ENCODE measurements around the gene WNT7B. TPM values are rescaled to one million over a fixed set of nuclear protein-coding genes. Genes with fewer than 3 reads are reported as not detected.

WNT7B gene
- polyA plus RNA-seq (2013, experiment 1 of 2) = 8.6 TPM
- polyA plus RNA-seq (2013, experiment 2 of 2) = 8.5 TPM

GRCh38 chr22:45977003-45977411, at the start of gene WNT7B:
Gene WNT7B (minus strand): TSS chr22:45977162. CDS start chr22:45976754, 408 bp downstream.
- Histone ChIP-seq H3K36me3 (replicated peaks in 1 of 2; ENCODE audit: control insufficient read depth in 2 of 2, insufficient read depth in 2 of 2, low read length in 2 of 2) (peaks cover 0 to 5% of the 10 kb centered on the region in 2 donors), H2AK5ac (ENCODE audit: low read depth, low read length) (peak within 1 kb of the TSS; percentile 60), H2AFZ (ENCODE audit: low read length) (peak within 1 kb of the TSS; percentile 100), H3K14ac (ENCODE audit: low read length) (peak within 1 kb of the TSS; percentile 77), H3K4me3 (ENCODE audit: low read length in 2 of 2) (peak within 1 kb of the TSS; percentile 37 to 84), H2BK120ac (ENCODE audit: low read depth, low read length) (peak within 1 kb of the TSS; percentile 93), H3K27me3 (ENCODE audit: control insufficient read depth in 3 of 3, insufficient read depth in 3 of 3, low read depth in 1 of 3, low read length in 3 of 3) (peaks cover 33 to 79% (median 60%) of the 10 kb centered on the region in 3 experiments), H3K9ac (ENCODE audit: low read depth, low read length, poor library complexity) (peak within 1 kb of the TSS; percentile 50), H2BK5ac (ENCODE audit: low read length) (peak within 1 kb of the TSS; percentile 70), H4K91ac (ENCODE audit: low read depth, low read length, poor library complexity) (no peak within 1 kb of the TSS), H3K18ac (ENCODE audit: low read length) (peak within 1 kb of the TSS; percentile 92), H2BK12ac (ENCODE audit: low read length) (peak within 1 kb of the TSS; percentile 86), H3K79me1 (ENCODE audit: low read depth, low read length) (peaks cover 2% of the 10 kb centered on the region), H3K4ac (ENCODE audit: low read length) (no peak within 1 kb of the TSS), H3K27ac (replicated peaks; ENCODE audit: low read length) (no peak within 1 kb of the TSS), H3K4me1 (ENCODE audit: control insufficient read depth in 2 of 2, insufficient read depth in 1 of 2, low read depth in 1 of 2, low read length in 2 of 2) (peaks cover 18 to 28% of the 10 kb centered on the region in 2 donors), H3K4me2 (ENCODE audit: insufficient read depth, low read length, poor library complexity, severe bottlenecking) (peak within 1 kb of the TSS; percentile 99), H3K9me3 (replicated peaks in 1 of 2; ENCODE audit: control insufficient read depth in 2 of 2, insufficient read depth in 1 of 2, low read depth in 1 of 2, low read length in 2 of 2) (peaks cover 7 to 30% of the 10 kb centered on the region in 2 donors), H3K23ac (ENCODE audit: low read depth, low read length, poor library complexity) (peak within 1 kb of the TSS; percentile 86), H2BK15ac (ENCODE audit: low read length) (peak within 1 kb of the TSS; percentile 79), H4K8ac (ENCODE audit: low read depth, low read length) (no peak within 1 kb of the TSS)
- DNase-seq (ENCODE audit: low spot score) = no peak
- WGBS, 2 donors (ENCODE audit: extremely low coverage in 2 of 2, insufficient read length in 2 of 2, insufficient replicate concordance in 1 of 2) = no CpG with 5 or more reads among the region's 49 CpGs

DNA sequence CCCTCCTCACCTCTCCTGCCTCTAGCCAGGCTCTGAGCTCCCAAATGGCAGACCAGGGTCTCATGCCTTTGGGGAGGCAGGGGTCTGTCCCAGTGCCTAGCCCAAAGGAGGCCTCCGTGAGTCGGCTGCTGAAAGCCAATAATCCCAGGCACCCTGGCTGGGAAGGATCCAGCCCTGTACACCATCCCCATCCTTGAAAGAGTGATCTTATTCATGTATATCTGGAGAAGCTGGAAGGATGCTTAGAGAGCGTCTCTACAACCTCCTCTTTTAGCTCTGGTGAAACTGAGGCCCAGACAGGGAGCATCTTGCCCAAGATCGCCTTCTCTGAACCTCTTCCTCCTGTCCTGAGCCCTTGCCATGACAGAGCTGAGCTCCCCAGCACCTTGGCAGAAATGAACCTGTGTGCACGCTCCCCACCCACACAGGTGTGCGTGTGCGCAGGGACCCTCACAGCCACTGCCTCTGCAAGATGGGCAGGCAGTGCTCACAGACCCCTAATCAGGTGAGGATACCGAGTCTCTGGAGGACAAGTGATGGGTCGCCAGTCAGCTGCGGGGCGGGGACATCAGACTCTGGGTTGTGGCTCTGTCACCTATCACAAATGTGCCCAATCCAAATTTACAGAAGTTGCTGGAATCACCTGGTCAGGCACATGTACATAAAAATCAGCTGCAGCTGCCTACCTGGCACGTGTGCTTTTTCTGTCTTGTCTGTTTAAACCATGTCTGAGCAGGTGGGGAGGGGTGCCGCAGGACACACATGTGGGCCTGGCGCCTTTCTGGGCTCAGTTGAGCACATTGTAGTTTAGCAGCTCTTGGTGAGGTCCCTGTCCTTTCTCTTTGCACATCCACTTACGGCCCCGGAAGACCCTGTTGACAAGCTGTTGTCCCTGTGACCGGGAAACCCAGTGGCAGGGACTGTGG, 49.3 kb upstream of the WNT7B start:
- Histone ChIP-seq H2AK5ac (ENCODE audit: low read depth, low read length) (no peak overlapping the region), H3K36me3 (replicated peaks in 1 of 2; ENCODE audit: control insufficient read depth in 2 of 2, insufficient read depth in 2 of 2, low read length in 2 of 2) (peaks cover 0 to 2% of the 10 kb centered on the region in 2 donors), H4K91ac (ENCODE audit: low read depth, low read length, poor library complexity) (no peak overlapping the region), H3K23ac (ENCODE audit: low read depth, low read length, poor library complexity) (no peak overlapping the region), H3K14ac (ENCODE audit: low read length) (no peak overlapping the region), H2AFZ (ENCODE audit: low read length) (no peak overlapping the region), H3K4me2 (ENCODE audit: insufficient read depth, low read length, poor library complexity, severe bottlenecking) (no peak overlapping the region), H3K79me1 (ENCODE audit: low read depth, low read length) (no peaks in the 10 kb centered on the region), H3K27ac (replicated peaks; ENCODE audit: low read length) (no peak overlapping the region), H3K9ac (ENCODE audit: low read depth, low read length, poor library complexity) (no peak overlapping the region), H3K4ac (ENCODE audit: low read length) (no peak overlapping the region), H2BK12ac (ENCODE audit: low read length) (no peak overlapping the region), H3K4me3 (ENCODE audit: low read length in 2 of 2) (peak overlapping the region in 1 of 2 donors; percentile 15), H2BK120ac (ENCODE audit: low read depth, low read length) (no peak overlapping the region), H3K18ac (ENCODE audit: low read length) (no peak overlapping the region), H3K4me1 (ENCODE audit: control insufficient read depth in 2 of 2, insufficient read depth in 1 of 2, low read depth in 1 of 2, low read length in 2 of 2) (no peaks in the 10 kb centered on the region), H2BK5ac (ENCODE audit: low read length) (no peak overlapping the region), H4K8ac (ENCODE audit: low read depth, low read length) (no peak overlapping the region), H2BK15ac (ENCODE audit: low read length) (no peak overlapping the region), H3K9me3 (replicated peaks in 1 of 2; ENCODE audit: control insufficient read depth in 2 of 2, insufficient read depth in 1 of 2, low read depth in 1 of 2, low read length in 2 of 2) (no peaks in the 10 kb centered on the region), H3K27me3 (ENCODE audit: control insufficient read depth in 3 of 3, insufficient read depth in 3 of 3, low read depth in 1 of 3, low read length in 3 of 3) (peaks cover 27 to 90% (median 77%) of the 10 kb centered on the region in 3 experiments)
- WGBS, 2 donors (ENCODE audit: extremely low coverage in 2 of 2, insufficient read length in 2 of 2, insufficient replicate concordance in 1 of 2) = no CpG with 5 or more reads among the region's 17 CpGs
- no peak for DNase-seq (ENCODE audit: low spot score)

DNA sequence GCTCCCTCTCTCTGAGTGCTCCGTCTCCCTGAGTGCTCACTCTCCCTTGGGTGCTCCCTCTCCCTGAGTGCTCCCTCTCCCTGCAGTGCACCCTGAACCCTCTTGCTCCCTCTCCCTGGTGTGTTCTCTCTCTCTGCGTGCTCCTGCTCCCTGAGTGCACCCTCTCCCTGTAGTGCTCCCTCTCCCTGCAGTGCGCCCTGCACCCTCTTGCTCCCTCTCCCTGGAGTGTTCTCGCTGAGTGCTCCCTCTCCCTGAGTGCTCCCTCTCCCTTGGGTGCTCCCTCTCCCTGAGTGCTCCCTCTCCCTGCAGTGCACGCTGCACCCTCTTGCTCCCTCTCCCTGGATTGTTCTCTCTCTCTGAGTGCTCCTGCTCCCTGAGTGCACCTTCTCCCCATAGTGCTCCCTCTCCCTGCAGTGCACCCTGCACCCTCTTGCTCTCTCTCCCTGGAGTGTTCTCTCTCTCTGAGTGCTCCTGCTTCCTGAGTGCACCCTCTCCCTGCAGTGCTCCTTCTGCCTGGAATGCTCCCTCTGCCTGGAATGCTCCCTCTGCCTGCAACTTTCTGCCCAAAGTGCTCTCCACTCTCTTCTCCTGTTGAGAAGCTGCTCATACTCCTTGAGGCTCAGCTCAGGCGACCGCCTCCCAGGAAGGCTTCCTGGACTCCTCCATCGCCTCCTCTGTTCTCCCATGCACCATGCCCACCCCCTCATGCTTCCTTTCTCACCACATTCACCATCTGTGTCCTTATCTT, 48.4 kb upstream of the WNT7B start:
- no peak overlapping the region for H3K4me2 ChIP-seq (ENCODE audit: insufficient read depth, low read length, poor library complexity, severe bottlenecking)
- H4K8ac ChIP-seq (ENCODE audit: low read depth, low read length) = no peak overlapping the region
- no CpG with 5 or more reads among the region's 8 CpGs for WGBS, 2 donors (ENCODE audit: extremely low coverage in 2 of 2, insufficient read length in 2 of 2, insufficient replicate concordance in 1 of 2)
- H2BK12ac ChIP-seq (ENCODE audit: low read length) = no peak overlapping the region
- no peak overlapping the region for H4K91ac ChIP-seq (ENCODE audit: low read depth, low read length, poor library complexity)
- H2AK5ac ChIP-seq (ENCODE audit: low read depth, low read length) = no peak overlapping the region
- H3K18ac ChIP-seq (ENCODE audit: low read length) = no peak overlapping the region
- H3K9me3 ChIP-seq (replicated peaks in 1 of 2; ENCODE audit: control insufficient read depth in 2 of 2, insufficient read depth in 1 of 2, low read depth in 1 of 2, low read length in 2 of 2) = no peaks in the 10 kb centered on the region
- no peak for DNase-seq (ENCODE audit: low spot score)
- H2BK15ac ChIP-seq (ENCODE audit: low read length) = no peak overlapping the region
- H3K9ac ChIP-seq (ENCODE audit: low read depth, low read length, poor library complexity) = peak overlapping the region; percentile 38
- H3K4ac ChIP-seq (ENCODE audit: low read length) = no peak overlapping the region
- no peaks in the 10 kb centered on the region for H3K79me1 ChIP-seq (ENCODE audit: low read depth, low read length)
- H2BK120ac ChIP-seq (ENCODE audit: low read depth, low read length) = no peak overlapping the region
- no peak overlapping the region for H3K23ac ChIP-seq (ENCODE audit: low read depth, low read length, poor library complexity)
- peak overlapping the region in 1 of 2 donors; percentile 19 for H3K4me3 ChIP-seq (ENCODE audit: low read length in 2 of 2)
- H2BK5ac ChIP-seq (ENCODE audit: low read length) = no peak overlapping the region
- no peak overlapping the region for H2AFZ ChIP-seq (ENCODE audit: low read length)
- no peak overlapping the region for H3K27ac ChIP-seq (replicated peaks; ENCODE audit: low read length)
- H3K36me3 ChIP-seq (replicated peaks in 1 of 2; ENCODE audit: control insufficient read depth in 2 of 2, insufficient read depth in 2 of 2, low read length in 2 of 2) = peaks cover 0 to 2% of the 10 kb centered on the region in 2 donors
- no peaks in the 10 kb centered on the region for H3K4me1 ChIP-seq (ENCODE audit: control insufficient read depth in 2 of 2, insufficient read depth in 1 of 2, low read depth in 1 of 2, low read length in 2 of 2)
- H3K27me3 ChIP-seq (ENCODE audit: control insufficient read depth in 3 of 3, insufficient read depth in 3 of 3, low read depth in 1 of 3, low read length in 3 of 3) = peaks cover 27 to 90% (median 75%) of the 10 kb centered on the region in 3 experiments
- no peak overlapping the region for H3K14ac ChIP-seq (ENCODE audit: low read length)

All from neuronal stem cell (in vitro differentiated cells).